ENCODE results near the gene EHBP1L1. TPM values are rescaled to one million over a fixed set of nuclear protein-coding genes. Genes with fewer than 3 reads are reported as not detected.

The EHBP1L1 gene
- total and polyA plus RNA-seq, 2 of the 8 experiments (the other 6 are each of a cell fraction or from before 2014, with no cell fraction given): 4.3 to 6.6 TPM

GRCh38 chr11:65637794-65638419 is 62.1 kb downstream of the EHBP1L1 start, which contains the start of gene SIPA1 (continued):
- TF ChIP-seq SAP30 (IDR thresholded peaks at IDR 0.05; ENCODE audit: insufficient read depth, insufficient replicate concordance, low read length) (peak; percentile 40), NANOG (IDR thresholded peaks at IDR 0.05; ENCODE audit: insufficient read depth, low read depth, low read length, poor library complexity, severe bottlenecking) (no peak), TAF1 (IDR thresholded peaks at IDR 0.05; ENCODE audit: low read depth, low read length) (peak; percentile 87), KDM1A (IDR thresholded peaks at IDR 0.05; ENCODE audit: borderline replicate concordance, low read length) (no peak), CTCF (IDR thresholded peaks at IDR 0.05; ENCODE audit: control extremely low read depth in 1 of 3, insufficient read depth in 1 of 3, low read depth in 1 of 3, low read length in 3 of 3) (peak in 2 of 3 experiments; percentile 60 to 71; a peak in 3 of 4 replicates), BCL11A (IDR thresholded peaks at IDR 0.05; ENCODE audit: low read depth in 2 of 2, low read length in 2 of 2) (no peak), GABPA (IDR thresholded peaks at IDR 0.05; ENCODE audit: borderline replicate concordance, insufficient read depth, low read length) (peak; percentile 5; the same call in 1 of the 2 replicates), HDAC2 (IDR thresholded peaks at IDR 0.05; ENCODE audit: borderline replicate concordance in 1 of 2, low read depth in 2 of 2, low read length in 2 of 2) (no peak; a peak in 1 of 4 replicates), SIN3A (conservative IDR thresholded peaks at IDR 0.05 in 1 of 2, IDR thresholded peaks at IDR 0.05 in 1 of 2; ENCODE audit: low read depth in 1 of 2, low read length in 2 of 2) (peak; percentile 27 to 31; a peak in 1 of 4 replicates), RBBP5 (IDR thresholded peaks at IDR 0.05; ENCODE audit: borderline replicate concordance, low read depth, low read length) (peak; percentile 72; the same call in 1 of the 2 replicates), TAF7 (optimal IDR thresholded peaks at IDR 0.05; ENCODE audit: borderline replicate concordance, low read depth, low read length) (peak; percentile 70), PHF8 (conservative IDR thresholded peaks at IDR 0.05; ENCODE audit: low read depth, low read length) (0 out of 2 replicates have a peak, but pooled peaks have one; percentile 42), SP1 (IDR thresholded peaks at IDR 0.05; ENCODE audit: low read depth, low read length) (peak; percentile 61; the same call in 1 of the 2 replicates), GTF2F1 (IDR thresholded peaks at IDR 0.05; ENCODE audit: borderline replicate concordance, low read depth, low read length) (no peak)
